ENCODE measurements around the gene SMURF2.

DNA sequence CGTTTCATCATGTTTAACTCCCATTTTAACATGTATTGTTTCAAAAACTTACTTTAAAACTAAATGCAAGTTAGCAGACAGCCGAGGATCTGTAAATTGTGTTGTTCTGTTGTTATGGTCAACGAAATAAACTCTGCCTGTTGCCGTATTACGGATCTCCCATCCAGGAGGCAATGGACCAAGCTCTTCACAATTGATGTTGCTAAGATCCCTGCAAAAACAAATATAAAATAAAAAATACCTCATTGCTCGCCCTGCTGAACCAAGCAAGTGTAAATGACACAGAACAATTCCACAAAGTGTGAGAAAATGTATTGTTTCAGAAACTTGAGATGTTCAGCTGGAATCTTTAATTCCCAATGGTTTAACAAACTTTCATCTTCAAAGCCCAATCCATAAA lies 90.4 kb downstream of the SMURF2 start:
- TF ChIP-seq EZH2 (IDR thresholded peaks at IDR 0.05; ENCODE audit: low read length, unreplicated experiment) (no peak), CTCF (conservative IDR thresholded peaks at IDR 0.05; ENCODE audit: low read depth, low read length) (no peak)
